Thyroid gland (tissue), 4 donors: ENCODE data around the gene ACSS1. TPM values are rescaled to one million over a fixed set of nuclear protein-coding genes. Genes with fewer than 3 reads are reported as not detected.
A peak's percentile ranks its signal among the peaks of the same experiment; 100 is the strongest.

Experiments
- DNase-seq, 2 donors: peaks; one replicate each; pipeline ENCODE4 v3.0.0-alpha.2; 2019
- H3K27ac ChIP-seq, 3 donors: fragments of 200-600 bp; sonication (generic); 1 replicate in 2 of 3; 2 replicates in 1 of 3; pipeline ENCODE4 v1.5.1; 2016 to 2019; ENCODE audit warnings: mild to moderate bottlenecking in 1 of 3, moderate library complexity in 1 of 3
- H3K27me3 ChIP-seq: fragments of 200-600 bp; sonication (generic); one replicate; pipeline ENCODE4 v1.5.1; 2019
- H3K36me3 ChIP-seq, 2 donors: fragments of 200-600 bp; sonication (generic); one replicate each; pipeline ENCODE4 v1.5.1; 2016 to 2019
- H3K4me1 ChIP-seq, 2 donors: fragments of 200-600 bp; sonication (generic); one replicate each; pipeline ENCODE4 v1.5.1; 2017 to 2019
- H3K4me3 ChIP-seq, 3 donors: fragments of 200-600 bp; sonication (generic); replicated peaks in 1 of 3; 1 replicate in 2 of 3; 2 replicates in 1 of 3; pipeline ENCODE4 v1.5.1; 2016; ENCODE audit warnings: mild to moderate bottlenecking in 1 of 3
- H3K9me3 ChIP-seq: fragments of 200-600 bp; sonication (generic); one replicate; pipeline ENCODE4 v1.5.1; 2017
- CTCF ChIP-seq, 6 experiments: fragments of 200-600 bp in 3 of 6; fragments of 450-650 bp in 3 of 6; sonication (generic) in 3 of 6; IDR thresholded peaks; one replicate each; pipeline ENCODE4 v1.5.1; 2016 to 2019; ENCODE audit warnings: antibody characterized with exemption in 6 of 6, mild to moderate bottlenecking in 2 of 6, inconsistent platforms in 1 of 6, moderate library complexity in 1 of 6
- POLR2A ChIP-seq, 2 donors: fragments of 450-650 bp; IDR thresholded peaks; one replicate each; pipeline ENCODE4 v1.6.1; 2017; ENCODE audit warnings: antibody characterized with exemption in 2 of 2, mild to moderate bottlenecking in 2 of 2, moderate library complexity in 1 of 2
- WGBS, 2 donors: methylation state at CpG; one replicate each; pipeline ENCODE4 v1.1.5; 2017; 5-methylcytosine and 5-hydroxymethylcytosine counted together
- intact Hi-C: fragments of 100-400 bp; cut with DNase I; formaldehyde crosslinking; loops from one replicate; pipeline ENCODE4 v1.15.1; 2023
- total RNA-seq, 4 donors: library from RNA; depleted of rRNA; stranded (reverse); fragments of >200 nt; gene quantifications; one replicate each; pipeline ENCODE4 v1.2.3, GENCODE V29; 2016

ACSS1 gene
- 10 to 100 TPM; 45.8 to 57.4 (median 52.1) TPM for total RNA-seq

DNA sequence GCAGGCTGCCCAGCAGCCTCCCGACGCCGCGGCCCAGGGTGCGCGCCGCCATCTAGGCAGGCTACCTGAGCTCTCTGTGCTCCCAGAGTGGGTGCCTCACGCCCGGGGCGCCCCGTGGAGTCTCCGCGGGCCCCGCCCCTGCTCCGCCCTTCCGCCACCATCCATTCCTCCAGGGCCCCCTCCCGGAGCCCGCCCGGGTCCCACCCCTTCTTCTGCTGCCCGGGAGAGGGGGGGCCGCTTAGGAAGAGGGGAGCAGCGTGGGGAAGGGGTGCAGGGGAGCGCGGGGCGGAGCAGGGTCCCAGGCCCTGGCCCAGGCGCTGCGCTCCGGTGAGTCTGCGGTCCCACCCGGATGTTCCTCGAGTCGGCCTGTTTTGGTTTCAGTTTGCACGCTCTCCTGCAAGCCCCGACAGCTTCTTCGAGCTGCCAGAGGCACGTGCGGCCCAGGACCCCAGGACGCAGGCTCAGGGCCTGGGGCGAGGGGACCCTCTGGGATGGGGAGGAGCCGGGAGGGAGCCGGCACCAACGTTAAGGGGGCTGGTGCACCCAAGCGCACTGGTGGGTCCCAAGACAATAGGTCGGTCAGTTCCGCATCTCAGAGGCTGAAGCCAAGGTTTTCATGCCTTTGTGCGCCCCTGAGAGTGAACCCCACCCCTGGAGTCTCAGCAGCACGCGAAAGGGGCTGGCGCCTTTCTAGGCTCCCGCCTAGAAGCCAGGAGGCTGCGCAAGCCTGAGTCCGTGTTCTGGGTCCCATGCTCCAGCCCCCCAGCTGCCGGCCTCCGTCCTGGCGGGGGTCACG lies at the start of gene ACSS1:
Gene ACSS1, minus strand, starts transcription at position 89 of the 796 bp plus-strand sequence. Its CDS starts 37 bp downstream, at position 52.
- Histone ChIP-seq H3K4me3 (peak within 1 kb of the TSS; percentile 64 to 84 (median 73)), H3K36me3 (no peaks in the 10 kb centered on the region), H3K27ac (peak within 1 kb of the TSS; percentile 94 to 96 (median 96)), H3K9me3 (no peaks in the 10 kb centered on the region), H3K4me1 (peaks cover 44 to 45% of the 10 kb centered on the region in 2 donors), H3K27me3 (no peaks in the 10 kb centered on the region)
- WGBS, 2 donors = 4 to 7% methylated on average over 13 to 21 of the region's 56 CpGs
- peak; percentile 79 to 83 for DNase-seq
- no peak for TF ChIP-seq CTCF (IDR thresholded peaks at IDR 0.05)
- peak in 1 of 2 donors; percentile 74 for TF ChIP-seq POLR2A (IDR thresholded peaks at IDR 0.05)
- intact Hi-C loops = no loop called here

DNA sequence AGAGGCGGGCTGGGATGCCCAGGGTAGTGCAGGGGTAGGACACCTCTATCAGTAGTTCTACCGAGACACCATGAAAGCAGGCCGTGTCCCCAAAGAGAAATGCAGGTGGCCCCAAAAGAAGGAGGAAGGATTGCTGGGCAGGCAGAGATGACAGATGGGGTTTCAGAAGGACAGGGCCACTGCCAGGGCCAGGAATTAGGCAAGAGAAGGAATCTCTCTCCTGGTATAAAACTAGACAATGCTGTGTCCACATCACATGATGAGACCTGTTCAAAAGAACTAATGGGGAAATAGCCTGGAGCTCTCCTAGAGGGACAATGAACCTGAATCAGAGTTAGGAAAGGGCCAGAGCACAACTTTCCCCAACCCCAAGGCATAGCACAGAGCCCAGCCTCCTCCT lies 45.6 kb upstream of the ACSS1 start:
- H3K9me3 ChIP-seq = no peaks in the 10 kb centered on the region
- no peak for DNase-seq
- no peak overlapping the region for H3K4me3 ChIP-seq
- H3K27ac ChIP-seq = no peak overlapping the region
- no peaks in the 10 kb centered on the region for H3K27me3 ChIP-seq
- intact Hi-C loops = no loop called here
- TF ChIP-seq POLR2A (IDR thresholded peaks at IDR 0.05) = no peak
- TF ChIP-seq CTCF (IDR thresholded peaks at IDR 0.05) = no peak
- no peaks in the 10 kb centered on the region for H3K36me3 ChIP-seq
- no peaks in the 10 kb centered on the region for H3K4me1 ChIP-seq
- WGBS, 2 donors = 96 to 97% methylated on average over 3 of the region's 3 CpGs

- TF ChIP-seq POLR2A (IDR thresholded peaks at IDR 0.05) (no peak), CTCF (IDR thresholded peaks at IDR 0.05) (no peak)
- Histone ChIP-seq H3K4me1 (no peaks in the 10 kb centered on the region), H3K4me3 (no peak overlapping the region), H3K9me3 (no peaks in the 10 kb centered on the region), H3K27ac (no peak overlapping the region), H3K36me3 (no peaks in the 10 kb centered on the region), H3K27me3 (no peaks in the 10 kb centered on the region)
- intact Hi-C loops = no loop called here
- 64 to 77% methylated on average over 3 of the region's 3 CpGs for WGBS, 2 donors
- DNase-seq = no peak
Measured at GRCh38 chr20:25100914-25101313, 43.0 kb upstream of the ACSS1 start.

DNA sequence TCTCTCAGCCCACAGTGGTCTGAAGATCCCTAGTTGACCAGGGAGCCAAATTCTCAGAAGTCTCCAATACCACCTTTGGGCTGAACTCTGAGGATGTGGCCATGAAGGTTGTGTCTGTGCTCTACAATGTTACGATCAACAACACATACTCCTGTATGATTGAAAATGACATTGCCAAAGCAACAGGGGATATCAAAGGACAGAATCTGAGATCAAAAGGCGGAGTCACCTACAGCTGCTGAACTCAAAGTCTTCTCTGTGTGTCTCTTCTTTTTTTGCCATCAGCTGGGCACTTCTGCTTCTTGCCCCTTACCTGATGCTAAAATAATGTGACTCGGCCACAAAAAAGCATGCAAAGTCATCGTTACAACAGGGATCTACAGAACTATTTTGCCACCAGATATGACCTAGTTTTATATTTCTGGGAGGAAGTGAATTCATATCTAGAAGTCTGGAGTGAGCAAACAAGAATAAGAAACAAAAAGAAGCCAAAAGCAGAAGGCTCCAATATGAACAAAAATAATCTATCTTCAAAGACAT lies 41.7 kb upstream of the ACSS1 start:
- no peak overlapping the region for H3K27ac ChIP-seq
- no peaks in the 10 kb centered on the region for H3K36me3 ChIP-seq
- H3K4me3 ChIP-seq = no peak overlapping the region
- no peaks in the 10 kb centered on the region for H3K27me3 ChIP-seq
- no peak for TF ChIP-seq CTCF (IDR thresholded peaks at IDR 0.05)
- TF ChIP-seq POLR2A (IDR thresholded peaks at IDR 0.05) = no peak
- WGBS, 2 donors = 84 to 85% methylated on average over 4 of the region's 4 CpGs
- DNase-seq = no peak
- H3K9me3 ChIP-seq = no peaks in the 10 kb centered on the region
- no peaks in the 10 kb centered on the region for H3K4me1 ChIP-seq
- intact Hi-C loops = no loop called here

DNA sequence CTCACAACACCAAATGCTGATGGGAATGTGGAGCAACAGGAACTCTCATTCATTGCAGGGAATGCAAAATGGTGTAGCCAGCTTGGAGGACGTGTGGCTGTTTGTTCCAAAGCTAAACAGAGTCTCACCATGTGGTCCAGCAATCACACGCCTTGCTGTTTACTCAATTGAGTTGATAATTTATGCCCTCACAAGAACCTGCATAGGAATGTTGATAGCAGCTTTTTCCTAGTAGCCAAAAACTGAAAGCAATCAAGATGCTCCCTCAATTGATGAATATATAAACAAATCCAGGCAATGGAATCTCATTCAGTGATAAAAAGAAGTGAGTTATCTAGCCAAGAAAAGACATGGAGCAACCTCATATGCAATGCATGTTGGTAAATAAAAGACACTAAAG lies 39.6 kb upstream of the ACSS1 start:
- no peaks in the 10 kb centered on the region for H3K27me3 ChIP-seq
- WGBS, 2 donors = 38 to 43% methylated on average over 2 of the region's 2 CpGs
- no peak for TF ChIP-seq POLR2A (IDR thresholded peaks at IDR 0.05)
- no peak for TF ChIP-seq CTCF (IDR thresholded peaks at IDR 0.05)
- H3K9me3 ChIP-seq = no peaks in the 10 kb centered on the region
- H3K36me3 ChIP-seq = no peaks in the 10 kb centered on the region
- no peak for DNase-seq
- intact Hi-C loops = no loop called here
- H3K27ac ChIP-seq = no peak overlapping the region
- H3K4me1 ChIP-seq = no peaks in the 10 kb centered on the region
- H3K4me3 ChIP-seq = no peak overlapping the region
